Measurements from ENCODE around the gene SPEG.
A peak's percentile ranks its signal among the peaks of the same experiment; 100 is the strongest.

SPEG gene

DNA sequence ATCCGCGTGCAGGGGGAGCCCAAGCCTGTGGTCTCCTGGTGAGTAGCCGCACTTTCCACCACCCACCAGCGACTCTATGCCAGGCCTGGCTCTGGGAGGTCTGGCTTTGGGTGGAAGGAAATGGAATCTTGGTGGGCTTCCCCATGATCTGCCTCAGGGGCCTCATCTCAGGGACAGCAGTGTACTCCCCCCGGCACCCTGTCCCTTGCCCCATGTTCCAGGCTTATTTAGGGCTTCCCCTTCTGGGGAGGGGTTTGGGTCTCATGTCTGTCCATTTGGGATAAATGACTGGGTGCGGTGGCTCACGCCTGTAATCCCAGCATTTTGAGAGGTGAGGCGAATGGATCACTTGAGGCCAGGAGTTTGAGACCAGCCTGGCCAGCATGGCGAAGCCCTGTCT is 27.7 kb downstream of the SPEG start:
- DNase-seq (ENCODE audit: low spot score): no peak

DNA sequence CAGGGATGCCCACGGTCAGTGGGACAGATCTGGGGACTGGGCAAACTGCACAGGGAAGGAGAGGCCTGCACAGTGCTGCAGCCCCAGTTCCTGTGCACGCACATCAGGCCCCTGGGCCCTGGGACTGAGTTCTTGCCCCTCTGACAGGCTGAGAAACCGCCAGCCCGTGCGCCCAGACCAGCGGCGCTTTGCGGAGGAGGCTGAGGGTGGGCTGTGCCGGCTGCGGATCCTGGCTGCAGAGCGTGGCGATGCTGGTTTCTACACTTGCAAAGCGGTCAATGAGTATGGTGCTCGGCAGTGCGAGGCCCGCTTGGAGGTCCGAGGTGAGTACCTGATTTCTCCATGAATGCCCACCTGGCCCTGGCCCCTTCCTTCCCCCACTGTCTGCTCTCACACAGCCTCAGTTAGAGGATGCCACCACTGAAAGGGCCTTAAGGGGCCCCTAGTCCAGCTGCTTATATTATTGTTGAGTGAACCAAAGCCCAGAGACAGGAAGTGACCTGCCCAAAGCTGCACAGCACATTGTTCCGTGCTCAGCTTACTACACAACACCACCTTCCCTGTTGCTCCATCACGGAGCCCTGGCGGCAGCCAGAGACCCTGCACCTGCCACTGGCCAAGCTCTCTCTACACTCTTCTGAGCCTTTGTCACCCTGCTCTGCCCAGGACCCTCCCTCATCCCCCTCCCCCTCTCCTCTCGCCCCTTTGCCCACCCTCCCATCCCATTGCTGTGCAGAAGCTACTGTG is 29.8 kb downstream of the SPEG start:
- no peak for DNase-seq (ENCODE audit: low spot score)

DNA sequence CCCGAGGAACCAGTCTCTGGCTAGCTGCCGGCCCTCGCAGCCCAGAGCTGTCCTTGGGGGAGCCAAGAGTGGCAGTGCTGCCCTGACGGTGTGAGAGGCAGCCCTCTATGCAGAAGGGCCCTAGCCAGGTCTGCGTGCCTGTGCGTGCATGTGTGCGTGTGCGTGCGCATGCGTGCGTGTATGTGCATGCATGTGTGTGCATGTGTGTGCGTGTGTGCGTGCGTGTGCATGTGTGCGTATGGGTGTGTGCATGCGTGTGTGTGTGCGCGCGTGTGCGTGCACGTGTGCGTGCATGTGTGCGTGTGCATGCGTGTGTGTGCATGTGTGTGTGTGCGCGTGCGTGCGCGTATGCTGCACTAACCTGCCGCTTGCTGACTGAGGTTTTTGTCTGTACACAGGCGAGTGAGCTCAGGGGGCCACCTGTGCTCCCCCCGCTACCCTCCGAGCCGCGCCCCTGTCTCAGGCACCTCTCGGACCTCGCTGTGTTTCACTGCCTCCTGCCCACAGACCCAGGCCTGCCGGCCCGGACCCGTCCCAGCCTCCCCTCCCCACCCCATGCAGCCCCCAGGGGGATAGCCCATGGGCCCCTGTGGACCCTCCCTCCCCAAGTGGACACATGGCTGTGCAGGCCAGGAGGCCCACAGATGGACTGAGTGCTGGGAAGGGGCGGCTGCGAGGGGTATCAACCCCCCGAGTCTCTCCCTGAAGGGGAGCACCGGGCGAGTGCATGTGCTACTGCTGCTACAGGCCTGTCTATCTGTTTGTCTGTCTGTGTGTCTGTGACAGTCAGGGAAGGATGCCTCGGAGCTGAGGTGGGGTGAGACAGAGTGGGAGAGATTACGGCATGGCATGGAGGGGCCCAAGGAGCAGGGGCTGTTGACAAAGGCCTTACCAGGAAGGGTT is 31.3 kb downstream of the SPEG start:
- DNase-seq (ENCODE audit: low spot score): no peak

DNA sequence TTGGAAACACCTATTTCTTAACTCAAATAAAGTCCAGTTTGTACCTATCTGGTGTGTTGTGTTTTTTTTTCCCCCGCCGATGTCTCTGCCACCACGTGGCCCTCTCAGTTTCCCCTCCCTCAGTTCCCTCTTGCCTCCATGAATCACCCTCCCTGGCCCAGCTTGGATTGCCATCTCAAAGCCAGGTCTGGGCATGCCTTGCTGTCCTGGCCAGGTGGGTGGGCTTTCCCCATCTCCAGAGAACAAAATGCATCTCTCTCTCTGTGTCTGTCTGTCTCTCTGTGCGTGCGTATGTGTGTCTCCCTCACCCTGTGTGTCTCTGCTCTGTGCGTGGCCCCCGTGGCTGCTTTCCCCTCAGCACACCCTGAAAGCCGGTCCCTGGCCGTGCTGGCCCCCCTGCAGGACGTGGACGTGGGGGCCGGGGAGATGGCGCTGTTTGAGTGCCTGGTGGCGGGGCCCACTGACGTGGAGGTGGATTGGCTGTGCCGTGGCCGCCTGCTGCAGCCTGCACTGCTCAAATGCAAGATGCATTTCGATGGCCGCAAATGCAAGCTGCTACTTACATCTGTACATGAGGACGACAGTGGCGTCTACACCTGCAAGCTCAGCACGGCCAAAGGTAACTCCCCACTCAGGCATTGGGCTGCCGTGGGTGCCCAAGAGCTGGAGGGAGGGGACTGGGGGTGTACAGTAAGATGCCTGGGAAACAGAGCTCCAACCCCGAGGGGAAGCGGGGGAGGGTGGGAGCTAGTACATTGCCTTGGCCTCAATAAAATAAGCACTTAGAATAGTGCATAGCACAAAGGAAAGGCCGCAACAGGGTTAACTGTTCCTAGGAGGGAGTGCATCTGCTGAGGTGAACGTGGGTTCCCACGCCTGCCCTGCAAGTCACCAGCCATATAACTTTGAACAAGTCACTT is 32.4 kb downstream of the SPEG start:
- no peak for DNase-seq (ENCODE audit: low spot score)

DNA sequence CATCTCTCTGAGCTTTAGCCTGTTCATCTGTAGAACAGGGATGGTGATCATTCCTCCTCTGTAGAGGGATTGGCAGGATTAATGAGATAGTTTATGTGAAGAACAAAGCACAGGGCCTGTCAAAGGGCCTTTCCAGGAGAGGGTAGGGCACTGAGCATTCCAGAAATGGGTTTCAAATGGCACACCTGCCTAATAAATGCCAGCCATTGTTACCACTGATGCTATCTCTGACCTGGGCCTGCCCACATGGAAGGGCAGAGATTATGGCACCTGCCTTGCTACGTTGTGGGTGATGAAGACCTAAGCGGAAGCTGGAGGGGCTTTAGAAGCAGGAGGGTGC is 33.1 kb downstream of the SPEG start:
- no peak for DNase-seq (ENCODE audit: low spot score)

DNA sequence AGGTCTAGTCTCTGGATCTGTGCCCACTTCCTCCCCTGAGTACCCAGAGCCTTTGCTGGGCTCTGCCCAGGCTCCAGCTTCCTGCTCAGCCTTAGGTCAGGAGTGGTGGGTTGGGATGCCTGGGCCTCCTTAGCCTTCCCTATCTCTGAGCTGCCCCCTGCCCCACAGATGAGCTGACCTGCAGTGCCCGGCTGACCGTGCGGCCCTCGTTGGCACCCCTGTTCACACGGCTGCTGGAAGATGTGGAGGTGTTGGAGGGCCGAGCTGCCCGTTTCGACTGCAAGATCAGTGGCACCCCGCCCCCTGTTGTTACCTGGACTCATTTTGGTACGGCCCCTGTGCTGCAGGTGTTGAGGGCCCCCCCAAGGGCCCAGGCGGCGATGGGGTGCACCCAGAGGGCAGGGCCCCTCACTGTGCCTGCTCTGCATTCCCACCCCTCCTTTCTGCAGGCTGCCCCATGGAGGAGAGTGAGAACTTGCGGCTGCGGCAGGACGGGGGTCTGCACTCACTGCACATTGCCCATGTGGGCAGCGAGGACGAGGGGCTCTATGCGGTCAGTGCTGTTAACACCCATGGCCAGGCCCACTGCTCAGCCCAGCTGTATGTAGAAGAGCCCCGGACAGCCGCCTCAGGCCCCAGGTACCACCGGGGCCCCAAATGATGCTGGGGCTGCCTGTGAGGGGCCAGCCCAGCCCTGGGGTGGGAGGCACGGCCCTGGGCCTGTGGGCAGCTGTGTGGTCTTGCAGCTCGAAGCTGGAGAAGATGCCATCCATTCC is 34.0 kb downstream of the SPEG start:
- DNase-seq (ENCODE audit: low spot score): no peak

DNA sequence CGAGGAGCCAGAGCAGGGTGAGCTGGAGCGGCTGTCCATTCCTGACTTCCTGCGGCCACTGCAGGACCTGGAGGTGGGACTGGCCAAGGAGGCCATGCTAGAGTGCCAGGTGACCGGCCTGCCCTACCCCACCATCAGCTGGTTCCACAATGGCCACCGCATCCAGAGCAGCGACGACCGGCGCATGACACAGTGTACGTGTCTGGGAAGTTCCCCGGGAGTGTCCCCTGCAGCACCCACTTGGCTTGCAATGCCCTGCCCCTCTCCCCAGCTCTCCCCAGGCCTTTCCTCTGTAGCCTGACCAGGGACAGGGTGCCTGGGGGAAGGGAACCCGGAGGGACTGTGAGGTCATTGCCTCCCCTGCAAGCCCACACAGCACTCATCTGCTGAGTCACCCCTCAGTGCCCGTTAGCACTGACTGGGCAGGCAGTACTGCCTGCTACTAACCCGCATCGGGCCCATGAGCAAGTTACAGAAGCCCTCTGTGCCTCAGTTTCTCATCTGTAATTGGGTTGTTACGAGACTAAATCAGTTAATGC is 34.6 kb downstream of the SPEG start:
- DNase-seq (ENCODE audit: low spot score): peak; percentile 83

DNA sequence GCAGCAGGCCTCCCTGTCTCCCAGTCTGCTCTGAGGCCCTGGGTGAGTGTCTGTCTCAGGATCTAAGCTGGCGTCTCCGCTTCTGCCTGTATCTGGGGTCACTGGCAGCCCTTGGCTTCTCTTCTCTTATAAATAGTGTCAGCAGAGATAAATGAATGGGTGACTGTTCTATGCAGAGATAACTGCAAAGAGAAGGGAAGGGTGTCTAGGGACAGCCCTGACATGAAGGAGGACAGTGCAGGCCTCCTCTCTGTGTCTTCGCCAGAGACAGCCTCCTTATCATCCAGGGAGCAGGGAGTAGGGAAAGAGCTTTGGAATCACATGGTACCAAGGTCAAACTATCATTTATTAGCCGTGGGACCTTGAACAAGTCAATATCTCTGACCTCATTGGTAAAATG is 35.8 kb downstream of the SPEG start:
- DNase-seq (ENCODE audit: low spot score): no peak

DNA sequence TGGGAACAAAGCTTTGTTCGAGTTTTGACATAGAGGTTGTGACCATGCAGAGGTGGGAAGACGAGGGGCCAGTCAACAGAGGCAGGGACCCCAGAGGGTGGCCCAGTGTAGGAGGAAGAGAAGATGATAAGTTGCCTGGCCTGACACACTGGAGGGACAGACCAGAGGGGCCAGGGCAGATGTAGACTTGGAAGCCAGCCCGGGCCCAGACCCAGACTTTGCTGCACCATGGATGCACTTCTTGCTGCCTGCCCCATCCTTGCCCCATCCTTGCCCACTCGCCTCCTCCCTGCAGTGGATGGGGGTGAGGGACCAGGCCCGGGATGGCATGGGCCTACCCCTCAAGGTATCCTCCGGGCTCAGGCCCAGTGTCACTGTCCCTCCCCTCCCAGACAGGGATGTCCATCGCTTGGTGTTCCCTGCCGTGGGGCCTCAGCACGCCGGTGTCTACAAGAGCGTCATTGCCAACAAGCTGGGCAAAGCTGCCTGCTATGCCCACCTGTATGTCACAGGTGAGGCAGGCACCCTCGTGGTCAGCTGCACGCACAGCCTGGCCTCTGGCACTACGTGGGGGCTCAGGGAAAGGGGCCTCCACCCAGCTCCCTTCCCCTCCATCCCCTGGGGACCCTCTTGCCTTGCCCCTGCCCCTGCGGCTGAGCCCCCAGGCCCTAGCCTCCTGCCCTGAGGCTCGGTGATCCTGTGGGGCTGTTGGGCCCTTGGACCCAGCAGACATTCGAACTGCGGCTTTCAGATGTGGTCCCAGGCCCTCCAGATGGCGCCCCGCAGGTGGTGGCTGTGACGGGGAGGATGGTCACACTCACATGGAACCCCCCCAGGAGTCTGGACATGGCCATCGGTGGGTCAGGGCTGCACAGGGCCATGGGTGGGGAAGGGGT is 37.1 kb downstream of the SPEG start:
- no peak for DNase-seq (ENCODE audit: low spot score)

DNA sequence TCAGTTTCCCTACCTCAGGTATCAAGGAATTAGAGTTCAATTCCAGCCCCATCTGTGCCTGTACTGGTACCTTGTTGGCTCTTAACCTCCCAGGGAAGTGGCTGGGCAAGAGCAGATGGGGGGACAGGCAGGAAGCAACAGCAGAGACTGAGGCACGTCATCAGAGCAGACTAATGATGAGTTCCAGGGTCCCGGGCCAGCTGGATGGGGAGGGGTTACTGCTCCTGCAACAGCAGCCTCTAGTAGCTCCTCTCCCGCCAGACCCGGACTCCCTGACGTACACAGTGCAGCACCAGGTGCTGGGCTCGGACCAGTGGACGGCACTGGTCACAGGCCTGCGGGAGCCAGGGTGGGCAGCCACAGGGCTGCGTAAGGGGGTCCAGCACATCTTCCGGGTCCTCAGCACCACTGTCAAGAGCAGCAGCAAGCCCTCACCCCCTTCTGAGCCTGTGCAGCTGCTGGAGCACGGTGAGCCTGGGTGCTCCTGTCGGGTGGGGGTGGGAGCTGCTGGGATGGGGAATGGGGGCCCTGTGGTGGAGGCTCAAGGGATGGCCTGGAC is 38.1 kb downstream of the SPEG start:
- no peak for DNase-seq (ENCODE audit: low spot score)

DNA sequence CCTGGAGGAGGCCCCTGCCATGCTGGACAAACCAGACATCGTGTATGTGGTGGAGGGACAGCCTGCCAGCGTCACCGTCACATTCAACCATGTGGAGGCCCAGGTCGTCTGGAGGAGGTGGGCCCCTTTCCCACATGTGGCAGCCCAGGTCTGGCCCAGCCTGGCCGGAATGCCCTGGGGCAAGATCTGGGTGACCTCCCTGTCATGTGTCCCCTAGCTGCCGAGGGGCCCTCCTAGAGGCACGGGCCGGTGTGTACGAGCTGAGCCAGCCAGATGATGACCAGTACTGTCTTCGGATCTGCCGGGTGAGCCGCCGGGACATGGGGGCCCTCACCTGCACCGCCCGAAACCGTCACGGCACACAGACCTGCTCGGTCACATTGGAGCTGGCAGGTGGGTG is 38.9 kb downstream of the SPEG start:
- DNase-seq (ENCODE audit: low spot score): no peak

DNA sequence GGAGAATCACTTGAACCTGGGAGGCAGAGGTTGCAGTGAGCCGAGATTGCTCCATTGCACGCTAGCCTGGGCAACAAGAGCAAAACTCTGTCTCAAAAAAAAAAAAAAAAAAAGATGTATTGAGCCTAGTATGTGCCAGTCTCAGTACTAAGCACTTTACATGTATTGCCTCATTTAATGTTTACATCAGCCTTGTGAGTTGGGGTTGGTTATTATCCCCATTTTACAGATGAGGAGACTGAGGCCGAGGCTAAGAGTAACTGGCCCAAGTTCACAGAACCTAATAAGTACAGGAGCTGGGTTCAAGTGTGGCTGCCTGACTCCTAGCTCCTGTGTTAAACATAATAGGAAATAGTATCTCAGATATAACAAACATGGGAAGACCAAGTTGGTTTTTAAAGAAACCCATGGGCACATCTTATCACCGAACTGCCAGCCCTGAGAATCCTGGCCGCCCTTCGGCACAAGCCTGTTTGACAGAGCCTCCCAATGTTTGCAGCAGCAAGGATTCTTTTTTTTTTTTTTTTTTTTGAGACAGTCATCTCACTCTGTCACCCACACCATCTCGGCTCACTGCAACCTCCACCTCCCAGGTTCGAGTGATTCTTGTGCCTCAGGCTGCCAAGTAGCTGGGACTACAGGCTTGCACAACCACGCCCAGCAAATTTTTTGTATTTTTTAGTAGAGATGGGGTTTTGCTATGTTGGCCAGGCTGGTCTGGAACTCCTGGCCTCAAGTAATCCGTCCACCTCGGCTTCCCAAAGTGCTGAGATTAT is 39.8 kb downstream of the SPEG start:
- no peak for DNase-seq (ENCODE audit: low spot score)

DNA sequence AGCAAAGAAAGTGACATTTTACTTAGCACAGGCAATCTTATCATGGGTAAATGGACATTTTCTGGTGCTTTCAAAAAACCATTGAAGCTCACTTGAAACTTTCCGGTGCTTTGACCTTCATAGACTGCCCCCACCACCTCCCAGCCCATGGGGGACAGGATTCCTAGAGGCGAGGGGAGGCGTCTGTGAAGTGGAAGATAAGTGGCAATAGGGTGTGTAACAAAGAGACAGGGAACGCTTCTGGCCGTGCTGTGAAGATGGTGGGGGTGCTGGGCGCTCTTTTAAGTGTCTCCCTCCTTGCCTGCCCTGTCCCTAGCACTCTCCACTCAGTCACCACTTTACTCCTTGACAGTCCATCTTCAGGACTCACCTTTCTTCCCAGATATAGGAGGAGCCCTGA is 40.6 kb downstream of the SPEG start:
- DNase-seq (ENCODE audit: low spot score): no peak

DNA sequence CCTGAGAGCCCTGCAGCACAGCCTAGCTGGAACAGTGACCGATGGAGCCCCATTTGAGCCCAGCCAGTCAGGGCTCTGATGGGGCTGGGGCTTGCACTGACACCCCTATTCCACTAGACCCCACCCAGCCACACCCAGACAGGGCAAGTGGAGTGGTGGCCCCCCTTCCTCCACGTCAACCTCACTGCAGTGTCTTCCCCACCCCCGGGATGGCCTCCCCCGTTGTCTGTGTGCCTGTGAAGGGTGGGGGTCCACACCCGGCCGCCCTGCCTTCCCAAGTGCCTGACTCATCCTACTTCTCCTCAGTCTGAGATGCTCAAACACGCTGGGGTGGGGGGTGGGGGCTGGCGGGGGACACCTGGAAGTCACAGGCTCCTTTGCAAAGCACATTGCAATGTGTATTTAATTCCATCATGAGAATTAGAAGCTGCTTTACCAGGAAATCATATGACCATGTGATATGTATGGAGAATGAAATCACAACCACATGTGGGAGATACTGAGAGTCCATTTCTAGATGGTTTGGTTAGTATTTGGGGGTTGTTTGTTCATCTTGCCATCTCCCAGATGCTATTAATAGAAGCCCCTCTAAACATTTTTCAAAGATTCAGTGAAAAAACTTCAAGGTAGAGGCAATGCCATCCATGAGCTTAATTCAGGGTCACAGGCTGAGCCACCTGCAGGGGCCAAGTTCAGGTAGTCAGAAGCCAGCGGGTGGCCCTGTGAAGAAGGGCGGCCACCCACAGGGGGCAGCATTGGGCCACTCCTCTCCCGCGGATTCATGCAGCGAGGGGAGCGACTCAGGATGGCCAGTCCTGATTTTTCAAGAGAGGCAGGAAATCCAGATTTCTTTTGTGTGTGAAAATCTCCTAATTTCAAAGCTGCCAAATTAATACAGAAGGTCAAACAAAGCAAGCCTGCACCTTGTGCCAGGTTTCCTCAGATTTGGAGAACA is 41.3 kb downstream of the SPEG start:
- peak; percentile 88 for DNase-seq (ENCODE audit: low spot score)

DNA sequence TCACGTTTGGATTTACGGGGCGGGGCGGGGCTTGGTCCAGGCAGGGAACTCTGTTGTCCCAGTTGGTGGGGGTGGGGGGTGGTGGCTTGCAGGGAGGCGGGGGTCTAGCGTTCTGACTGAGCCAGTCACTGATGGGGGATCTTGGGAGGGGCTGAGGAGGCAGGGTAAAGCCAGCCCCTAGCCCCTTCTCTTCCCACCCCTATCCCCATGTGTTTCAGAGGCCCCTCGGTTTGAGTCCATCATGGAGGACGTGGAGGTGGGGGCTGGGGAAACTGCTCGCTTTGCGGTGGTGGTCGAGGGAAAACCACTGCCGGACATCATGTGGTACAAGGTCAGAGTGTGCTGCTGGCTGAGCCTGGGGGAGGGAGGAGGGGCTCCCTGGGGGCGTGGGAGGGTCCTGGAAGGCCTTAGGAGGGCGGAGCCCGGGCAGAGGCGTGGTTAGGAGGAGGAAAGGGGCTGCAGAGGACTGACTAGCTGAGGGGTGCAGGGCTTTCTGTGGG is 42.1 kb downstream of the SPEG start:
- DNase-seq (ENCODE audit: low spot score): no peak

DNA sequence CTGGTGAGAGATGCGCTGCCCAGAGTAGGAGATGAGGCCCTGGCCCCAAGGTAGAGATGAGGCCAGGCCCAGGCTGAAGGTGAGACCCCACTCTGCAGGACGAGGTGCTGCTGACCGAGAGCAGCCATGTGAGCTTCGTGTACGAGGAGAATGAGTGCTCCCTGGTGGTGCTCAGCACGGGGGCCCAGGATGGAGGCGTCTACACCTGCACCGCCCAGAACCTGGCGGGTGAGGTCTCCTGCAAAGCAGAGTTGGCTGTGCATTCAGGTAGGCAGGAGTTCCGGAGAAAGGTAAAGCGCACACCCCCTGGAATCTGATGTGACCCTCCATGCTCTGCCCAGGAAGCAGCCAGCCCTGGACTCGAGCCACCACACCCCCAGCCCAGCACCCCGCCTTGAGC is 42.5 kb downstream of the SPEG start:
- no peak for DNase-seq (ENCODE audit: low spot score)

DNA sequence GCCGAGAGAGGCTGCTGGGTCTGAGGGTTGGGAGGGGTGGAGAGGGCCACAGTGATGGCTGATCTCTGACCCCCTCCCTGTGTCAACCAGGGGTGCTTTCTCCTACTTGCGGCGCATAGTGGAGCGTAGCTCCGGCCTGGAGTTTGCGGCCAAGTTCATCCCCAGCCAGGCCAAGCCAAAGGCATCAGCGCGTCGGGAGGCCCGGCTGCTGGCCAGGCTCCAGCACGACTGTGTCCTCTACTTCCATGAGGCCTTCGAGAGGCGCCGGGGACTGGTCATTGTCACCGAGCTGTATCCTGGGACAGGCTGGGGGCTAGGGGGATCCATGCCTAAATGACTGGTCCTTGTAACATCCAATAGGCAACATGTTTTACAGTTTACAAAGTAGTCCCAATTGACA is 43.2 kb downstream of the SPEG start:
- no peak for DNase-seq (ENCODE audit: low spot score)

DNA sequence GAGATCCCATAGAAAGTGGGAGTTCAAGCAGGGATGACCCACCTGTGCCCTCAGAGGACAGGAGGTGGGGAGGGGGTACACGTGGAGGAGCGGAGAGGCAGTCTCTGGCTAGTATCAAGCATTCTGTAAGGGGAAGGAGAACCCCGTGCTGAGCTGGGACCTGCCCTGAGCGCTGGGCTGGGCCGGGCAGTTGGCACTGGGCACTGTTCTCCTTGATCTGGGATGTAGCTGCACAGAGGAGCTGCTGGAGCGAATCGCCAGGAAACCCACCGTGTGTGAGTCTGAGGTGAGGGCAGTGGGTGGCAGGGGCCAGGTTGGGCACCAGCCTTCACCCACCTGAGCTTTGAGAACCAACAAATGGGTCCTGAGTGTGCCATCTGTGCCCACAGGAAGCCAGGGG is 44.3 kb downstream of the SPEG start:
- no peak for DNase-seq (ENCODE audit: low spot score)
